Testis (tissue), 3 donors: Measurements from ENCODE around the gene KRTAP5-1. TPM values are rescaled to one million over a fixed set of nuclear protein-coding genes. Genes with fewer than 3 reads are reported as not detected.

Experiments used
- DNase-seq: peaks from one replicate; pipeline ENCODE4 v3.0.0-alpha.2; 2019
- H3K27ac ChIP-seq, 2 donors: fragments of 200-600 bp; sonication (generic); one replicate each; pipeline ENCODE4 v1.5.1; 2019
- H3K27me3 ChIP-seq: fragments of 200-600 bp; sonication (generic); one replicate; pipeline ENCODE4 v1.5.1; 2019
- H3K36me3 ChIP-seq: fragments of 200-600 bp; sonication (generic); one replicate; pipeline ENCODE4 v1.5.1; 2017; ENCODE audit warnings: low read depth; ENCODE audit errors: missing control alignments
- H3K4me1 ChIP-seq: fragments of 200-600 bp; sonication (generic); one replicate; pipeline ENCODE4 v1.5.1; 2019
- H3K4me3 ChIP-seq, 2 donors: fragments of 200-600 bp; sonication (generic); one replicate each; pipeline ENCODE4 v1.5.1; 2017 to 2019
- H3K9me3 ChIP-seq: fragments of 200-600 bp; sonication (generic); one replicate; pipeline ENCODE4 v1.5.1; 2017
- CTCF ChIP-seq, 3 experiments: fragments of 450-650 bp in 2 of 3; fragments of 200-600 bp in 1 of 3; sonication (generic) in 1 of 3; IDR thresholded peaks; one replicate each; pipeline ENCODE4 v1.5.1; 2016 to 2019; ENCODE audit warnings: antibody characterized with exemption in 3 of 3, mild to moderate bottlenecking in 2 of 3, moderate library complexity in 1 of 3
- POLR2A ChIP-seq: fragments of 450-650 bp; IDR thresholded peaks from one replicate; pipeline ENCODE4 v1.6.1; 2017; ENCODE audit warnings: antibody characterized with exemption, mild to moderate bottlenecking, moderate library complexity
- WGBS, 2 donors: methylation state at CpG; one replicate each; pipeline ENCODE4 v1.1.5; 2018; 5-methylcytosine and 5-hydroxymethylcytosine counted together
- intact Hi-C: fragments of 100-400 bp; cut with DNase I; formaldehyde crosslinking; loops from one replicate; pipeline ENCODE4 v1.15.1; 2023; ENCODE audit warnings: low total_unique reads
- polyA plus RNA-seq: library from polyadenylated mRNA; stranded (reverse); fragments of 350-450 nt; fragmentation: Illumina TruSeq; extraction: RNeasy Lipid Tissue Mini Kit (QIAGEN cat#74804); gene quantifications from one replicate; pipeline ENCODE4 v1.2.3, GENCODE V29; 2014; ENCODE audit warnings: low read depth, low replicate concordance; ENCODE audit not compliant: insufficient read depth
- total RNA-seq, 2 donors: library from RNA; depleted of rRNA; stranded (reverse); fragments of >200 nt; gene quantifications; one replicate each; pipeline ENCODE4 v1.2.3, GENCODE V29; 2016

KRTAP5-1 gene
- total and polyA plus RNA-seq, 3 donors from 2014 or later, result not detected

- H3K36me3 ChIP-seq, result no peaks in the 10 kb centered on the region
- TF ChIP-seq POLR2A, result no peak
- no peaks in the 10 kb centered on the region for H3K9me3 ChIP-seq
- no peaks in the 10 kb centered on the region for H3K27me3 ChIP-seq
- H3K4me1 ChIP-seq, result peaks cover 18% of the 10 kb centered on the region
- WGBS, 2 donors, result 2 to 3% methylated on average over 19 to 36 of the region's 37 CpGs
- no peak for DNase-seq
- peak overlapping the region; percentile 54 to 66 for H3K4me3 ChIP-seq
- intact Hi-C loops, result no loop called here
- peak overlapping the region in 1 of 2 donors; percentile 76 for H3K27ac ChIP-seq
Observed at GRCh38 chr11:1573077-1573902, 11.8 kb downstream of the KRTAP5-1 start.

DNA sequence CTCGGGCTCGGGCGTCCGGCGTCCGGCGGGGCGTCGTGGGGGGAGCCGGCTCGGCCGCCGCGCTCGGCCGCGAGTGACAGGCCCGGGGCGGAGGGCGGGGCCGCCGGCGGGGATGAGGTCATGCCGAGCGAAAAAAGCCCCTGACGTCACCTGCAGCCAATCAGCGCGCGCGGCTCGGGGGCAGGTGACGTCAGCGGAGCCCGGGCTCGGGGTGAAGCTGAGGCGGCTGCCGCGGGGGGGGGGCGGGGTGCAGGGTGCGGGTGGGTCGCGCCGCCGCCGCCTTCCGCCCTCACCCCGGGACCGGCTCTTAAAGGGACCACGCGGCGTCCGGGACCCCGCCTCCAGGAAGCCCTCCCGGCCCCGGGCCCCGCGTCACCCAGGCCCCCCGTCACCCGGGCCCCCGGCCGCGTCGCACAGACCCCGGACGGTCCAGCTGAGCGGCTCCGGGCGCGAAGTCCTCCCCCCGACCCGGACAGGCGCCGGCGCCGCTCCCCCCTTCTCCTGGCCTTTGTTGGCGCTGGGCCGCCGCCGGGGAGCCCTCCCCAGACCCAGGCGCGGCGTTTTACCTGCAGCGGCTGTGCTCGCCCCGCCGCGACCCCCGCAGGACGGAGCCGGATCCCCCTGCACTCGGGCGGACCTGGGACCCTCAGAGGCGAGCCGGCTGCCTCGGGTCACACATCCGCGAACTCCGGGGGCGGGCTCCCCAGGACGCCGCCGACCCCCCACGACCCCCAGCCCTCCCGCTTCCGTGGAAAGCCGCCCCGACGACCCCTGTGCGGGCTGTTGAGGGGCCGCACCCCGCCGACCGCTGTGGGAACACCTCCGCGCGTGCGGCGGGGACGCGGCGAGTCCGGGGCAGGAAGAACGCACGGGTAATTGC lies 12.6 kb downstream of the KRTAP5-1 start, which contains the start of gene DUSP8:
DUSP8 (minus strand) TSS at position 75 of the 880 bp plus-strand sequence. CDS start 6,445 bp downstream, outside the sequence.
- Histone ChIP-seq H3K27ac (peak within 1 kb of the TSS; percentile 55 to 76), H3K27me3 (no peaks in the 10 kb centered on the region), H3K9me3 (no peaks in the 10 kb centered on the region), H3K36me3 (no peaks in the 10 kb centered on the region), H3K4me1 (peaks cover 18% of the 10 kb centered on the region), H3K4me3 (peak within 1 kb of the TSS; percentile 54 to 66)
- TF ChIP-seq POLR2A (no peak), CTCF (IDR thresholded peaks at IDR 0.05) (no peak)
- peak; percentile 93 for DNase-seq
- intact Hi-C loops, result no loop called here
- 1% methylated on average over 62 of the region's 124 CpGs; no CpG with 5 or more reads in 1 of the 2 donors for WGBS, 2 donors

- Histone ChIP-seq H3K27me3 (no peaks in the 10 kb centered on the region), H3K9me3 (no peaks in the 10 kb centered on the region), H3K4me3 (peak overlapping the region; percentile 54 to 65), H3K36me3 (no peaks in the 10 kb centered on the region), H3K4me1 (peaks cover 18% of the 10 kb centered on the region), H3K27ac (peak overlapping the region in 1 of 2 donors; percentile 61)
- no peak for TF ChIP-seq CTCF (IDR thresholded peaks at IDR 0.05)
- TF ChIP-seq POLR2A, result no peak
- 1% methylated on average over 61 of the region's 91 CpGs; no CpG with 5 or more reads in 1 of the 2 donors for WGBS, 2 donors
- no peak for DNase-seq
- intact Hi-C loops, result no loop called here
Observed at GRCh38 chr11:1571760-1572196, 13.3 kb downstream of the KRTAP5-1 start.

- DNase-seq, result no peak
- H3K27ac ChIP-seq, result peak overlapping the region in 1 of 2 donors; percentile 61
- H3K9me3 ChIP-seq, result no peaks in the 10 kb centered on the region
- H3K4me3 ChIP-seq, result peak overlapping the region; percentile 50 to 65
- intact Hi-C loops, result no loop called here
- H3K4me1 ChIP-seq, result peaks cover 18% of the 10 kb centered on the region
- no peak for TF ChIP-seq CTCF (IDR thresholded peaks at IDR 0.05)
- TF ChIP-seq POLR2A, result no peak
- H3K36me3 ChIP-seq, result no peaks in the 10 kb centered on the region
- no peaks in the 10 kb centered on the region for H3K27me3 ChIP-seq
- 12 to 60% methylated on average over 3 to 48 of the region's 58 CpGs for WGBS, 2 donors
Observed at GRCh38 chr11:1570896-1571759, 14.0 kb downstream of the KRTAP5-1 start.
